GM20000 (cell line): ENCODE data around the gene RASAL2.

Experiments used
- DNase-seq: peaks from one replicate; pipeline ENCODE4 v3.0.0; 2012; ENCODE audit warnings: low spot score
- TF ChIP-seq, protein P1 (sequence below): IDR thresholded peaks from 2 replicates; pipeline ENCODE4 v1.5.1; 2012; ENCODE audit warnings: mild to moderate bottlenecking, control low read depth; ENCODE audit errors: extremely low read depth, missing control alignments

RASAL2 gene

DNA sequence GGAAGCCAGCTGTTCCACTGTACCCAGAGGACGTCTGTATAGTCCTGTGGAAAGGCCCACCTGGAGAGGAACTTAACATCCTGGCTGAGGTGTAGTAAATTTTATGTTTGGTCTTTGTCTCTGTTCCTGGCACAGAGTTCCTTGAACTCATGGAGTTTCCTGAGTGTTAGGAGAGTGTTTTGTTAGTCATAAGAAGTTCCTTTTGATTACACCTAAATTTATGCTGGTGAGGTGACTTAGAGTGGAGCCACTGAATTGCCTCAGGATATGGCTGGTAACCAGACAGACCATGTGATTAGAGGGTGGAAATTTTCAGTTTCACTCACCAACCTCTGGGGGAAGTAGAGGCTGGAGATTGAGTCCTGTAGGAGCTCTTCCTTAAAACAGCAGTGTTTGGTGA is 57.9 kb downstream of the RASAL2 start:
- TF ChIP-seq, protein P1, sequence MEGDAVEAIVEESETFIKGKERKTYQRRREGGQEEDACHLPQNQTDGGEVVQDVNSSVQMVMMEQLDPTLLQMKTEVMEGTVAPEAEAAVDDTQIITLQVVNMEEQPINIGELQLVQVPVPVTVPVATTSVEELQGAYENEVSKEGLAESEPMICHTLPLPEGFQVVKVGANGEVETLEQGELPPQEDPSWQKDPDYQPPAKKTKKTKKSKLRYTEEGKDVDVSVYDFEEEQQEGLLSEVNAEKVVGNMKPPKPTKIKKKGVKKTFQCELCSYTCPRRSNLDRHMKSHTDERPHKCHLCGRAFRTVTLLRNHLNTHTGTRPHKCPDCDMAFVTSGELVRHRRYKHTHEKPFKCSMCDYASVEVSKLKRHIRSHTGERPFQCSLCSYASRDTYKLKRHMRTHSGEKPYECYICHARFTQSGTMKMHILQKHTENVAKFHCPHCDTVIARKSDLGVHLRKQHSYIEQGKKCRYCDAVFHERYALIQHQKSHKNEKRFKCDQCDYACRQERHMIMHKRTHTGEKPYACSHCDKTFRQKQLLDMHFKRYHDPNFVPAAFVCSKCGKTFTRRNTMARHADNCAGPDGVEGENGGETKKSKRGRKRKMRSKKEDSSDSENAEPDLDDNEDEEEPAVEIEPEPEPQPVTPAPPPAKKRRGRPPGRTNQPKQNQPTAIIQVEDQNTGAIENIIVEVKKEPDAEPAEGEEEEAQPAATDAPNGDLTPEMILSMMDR = no peak
- DNase-seq = no peak

- no peak for DNase-seq
Measured at GRCh38 chr1:178155481-178156255, 61.8 kb downstream of the RASAL2 start.

DNA sequence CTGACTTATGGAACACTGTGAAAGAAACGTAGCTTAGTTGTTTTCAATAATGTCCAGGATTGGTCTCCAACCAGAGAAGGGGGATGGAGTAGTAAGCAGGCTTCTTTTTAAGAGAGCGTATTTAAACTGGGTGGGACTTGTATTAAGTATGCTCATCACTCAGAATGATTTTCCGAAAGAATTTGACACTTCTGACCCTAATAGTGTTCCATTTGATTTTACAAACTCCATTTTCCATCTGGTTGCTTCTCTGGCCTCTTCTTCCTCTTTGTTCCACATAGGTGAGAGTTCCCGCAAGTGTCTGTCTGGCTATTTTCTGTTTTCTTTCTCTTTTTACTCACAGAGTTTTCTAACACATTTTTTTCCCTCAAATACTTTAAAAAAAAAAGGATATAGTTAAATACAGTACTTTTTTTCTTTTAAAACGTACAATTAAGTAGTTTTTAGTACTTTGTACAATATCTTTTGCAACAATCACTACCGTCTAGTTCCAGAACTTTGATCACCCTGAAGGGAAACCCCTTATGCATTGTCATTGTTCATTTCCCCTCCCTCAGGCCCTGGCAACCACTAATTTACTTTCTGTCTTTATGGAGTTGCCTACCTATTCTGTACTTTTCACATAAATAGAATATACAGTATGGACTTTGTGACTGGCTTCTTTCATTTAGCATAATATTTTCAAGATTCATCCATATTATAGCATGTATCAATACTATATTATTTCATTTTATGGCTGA is 67.0 kb downstream of the RASAL2 start:
- DNase-seq = no peak
- TF ChIP-seq, protein P1 = no peak

More at GRCh38 chr1:178155481-178156255, 61.8 kb downstream of the RASAL2 start:
- TF ChIP-seq, protein P1 = no peak

GRCh38 chr1:178161516-178161915 is 67.6 kb downstream of the RASAL2 start:
- no peak for DNase-seq
- TF ChIP-seq, protein P1 = no peak

- DNase-seq = no peak
- TF ChIP-seq, protein P1 = no peak
Measured at GRCh38 chr1:178165196-178165595, 71.3 kb downstream of the RASAL2 start.

GRCh38 chr1:178166429-178167024 is 72.6 kb downstream of the RASAL2 start:
- no peak for DNase-seq
- TF ChIP-seq, protein P1 = no peak

DNA sequence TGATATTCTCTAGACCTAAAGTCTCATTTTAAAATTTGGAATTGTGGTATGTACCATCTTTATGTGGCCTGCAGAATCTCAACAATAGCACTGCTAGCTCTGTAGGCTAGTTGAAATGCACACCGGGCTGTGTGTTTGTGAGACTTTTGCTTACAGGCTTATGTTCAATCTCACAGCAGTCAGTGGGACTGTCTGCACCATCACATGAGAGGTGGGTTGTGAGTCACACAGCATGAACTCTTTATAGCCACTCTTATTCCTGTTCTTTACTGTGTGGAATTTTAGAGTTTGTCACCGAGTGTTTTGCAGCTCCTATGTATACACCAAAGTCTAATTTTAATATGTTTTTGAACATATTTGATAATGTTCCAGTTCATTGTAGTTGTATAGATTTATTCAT is 74.6 kb downstream of the RASAL2 start:
- no peak for DNase-seq
- TF ChIP-seq, protein P1 = no peak
